Stimulated activated CD4-positive, alpha-beta T cell treated with anti-CD3 and anti-CD28 coated beads, Interleukin-1b, Interleukin-23, amount 100 ng/mL, for 24 hours (primary cell): ENCODE results near the gene BAZ2A.
"Not testable (repeated sequence)": the region's sequence is repeated elsewhere in the genome, so short reads cannot be mapped to it uniquely, and the experiment has no call there.

Experiments used
- DNase-seq, 4 experiments: peaks; one replicate each; pipeline ENCODE4 v3.0.0-alpha.2; 2020; ENCODE audit warnings: low read depth in 4 of 4, low spot score in 1 of 4

Gene BAZ2A

GRCh38 chr12:56599797-56600196, 30.3 kb downstream of the BAZ2A start:
- no peak for DNase-seq

GRCh38 chr12:56599041-56599440, 31.1 kb downstream of the BAZ2A start:
- DNase-seq = no peak

GRCh38 chr12:56596815-56597214, 33.3 kb downstream of the BAZ2A start:
- no peak for DNase-seq

GRCh38 chr12:56593909-56594621, 36.1 kb downstream of the BAZ2A start:
- peak; percentile 31 to 49 (median 36) for DNase-seq

- no peak for DNase-seq
These were observed 38.2 kb downstream of the BAZ2A start for GRCh38 chr12:56591961-56592360.

GRCh38 chr12:56591126-56591525, 39.0 kb downstream of the BAZ2A start:
- no peak for DNase-seq

GRCh38 chr12:56590237-56590830, 39.8 kb downstream of the BAZ2A start:
- no peak for DNase-seq

- no peak for DNase-seq
These were observed 40.3 kb downstream of the BAZ2A start for GRCh38 chr12:56589783-56590182.

- no peak for DNase-seq
These were observed 45.0 kb downstream of the BAZ2A start for GRCh38 chr12:56585098-56585497.

- DNase-seq = no peak
These were observed 48.5 kb downstream of the BAZ2A start for GRCh38 chr12:56581418-56582145.

GRCh38 chr12:56578983-56579546, 51.1 kb downstream of the BAZ2A start:
- DNase-seq = no peak

GRCh38 chr12:56577248-56577647, 52.9 kb downstream of the BAZ2A start:
- not testable (repeated sequence) for DNase-seq

- no peak for DNase-seq
These were observed 55.9 kb downstream of the BAZ2A start for GRCh38 chr12:56574210-56574609.

- DNase-seq = no peak
These were observed 57.8 kb downstream of the BAZ2A start for GRCh38 chr12:56572288-56572687.

- DNase-seq = no peak
These were observed 59.0 kb downstream of the BAZ2A start for GRCh38 chr12:56571121-56571520.

GRCh38 chr12:56568146-56568545, 62.0 kb downstream of the BAZ2A start:
- no peak for DNase-seq

- DNase-seq = no peak
These were observed 64.5 kb downstream of the BAZ2A start for GRCh38 chr12:56565510-56566101.

- DNase-seq = no peak
These were observed 79.1 kb downstream of the BAZ2A start for GRCh38 chr12:56551070-56551469.

- DNase-seq = no peak
These were observed 83.4 kb downstream of the BAZ2A start for GRCh38 chr12:56546680-56547079.
